Embryonic facial prominence (tissue), 1 donor: Measurements from ENCODE around the gene DLX4.

Experiments
- DNase-seq: peaks from one replicate; pipeline ENCODE4 v3.0.0-alpha.2; 2016; ENCODE audit errors: extremely low spot score

The DLX4 gene

DNA sequence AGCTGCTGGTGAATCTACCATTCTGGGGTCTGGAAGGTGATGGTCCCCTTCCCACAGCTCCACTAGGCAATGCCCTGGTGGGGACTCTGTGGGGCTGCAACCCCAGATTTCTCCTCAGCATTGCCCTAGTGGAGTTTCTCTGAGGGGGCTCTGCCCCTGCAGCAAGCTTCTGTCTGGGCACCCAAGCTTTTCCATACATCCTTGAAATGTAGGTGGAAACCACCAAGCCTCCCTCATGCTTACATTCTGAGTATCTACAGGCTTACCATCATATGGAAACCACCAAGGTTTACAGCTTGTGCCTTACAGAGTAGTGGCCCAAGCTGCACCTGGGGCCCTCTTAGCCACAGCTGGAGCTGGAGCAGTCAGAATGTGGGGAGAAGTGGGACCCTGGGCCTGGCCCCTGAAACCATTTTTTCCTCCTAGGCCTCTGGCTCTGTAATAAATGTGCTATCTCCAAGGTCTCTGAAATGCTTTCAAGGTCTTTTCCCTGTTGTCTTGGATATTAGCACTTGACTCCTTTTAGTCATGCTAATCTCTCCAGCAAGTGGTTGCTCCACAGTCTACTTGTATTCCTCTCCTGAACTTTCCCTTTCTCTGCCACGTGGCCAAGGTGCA, 45.6 kb downstream of the DLX4 start:
- DNase-seq: no peak

DNA sequence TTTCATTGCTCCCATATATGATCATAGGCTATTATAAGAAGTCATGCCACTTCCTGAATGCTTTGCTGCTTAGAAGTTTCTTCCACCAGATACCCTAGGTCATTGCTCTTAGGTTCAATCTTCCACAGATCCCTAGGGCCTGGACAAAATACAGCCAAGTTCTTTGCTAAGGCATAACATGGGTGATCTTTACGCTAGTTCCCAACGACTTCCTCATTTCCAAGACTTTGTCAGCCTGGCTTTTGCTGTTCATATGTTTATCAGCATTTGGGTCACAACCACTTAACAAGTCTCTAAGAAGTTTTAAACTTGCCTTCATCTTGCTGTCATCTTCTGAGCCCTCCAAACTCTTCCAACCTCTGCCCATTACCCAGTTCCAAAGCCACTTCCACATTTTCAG, 46.2 kb downstream of the DLX4 start:
- DNase-seq: no peak

DNA sequence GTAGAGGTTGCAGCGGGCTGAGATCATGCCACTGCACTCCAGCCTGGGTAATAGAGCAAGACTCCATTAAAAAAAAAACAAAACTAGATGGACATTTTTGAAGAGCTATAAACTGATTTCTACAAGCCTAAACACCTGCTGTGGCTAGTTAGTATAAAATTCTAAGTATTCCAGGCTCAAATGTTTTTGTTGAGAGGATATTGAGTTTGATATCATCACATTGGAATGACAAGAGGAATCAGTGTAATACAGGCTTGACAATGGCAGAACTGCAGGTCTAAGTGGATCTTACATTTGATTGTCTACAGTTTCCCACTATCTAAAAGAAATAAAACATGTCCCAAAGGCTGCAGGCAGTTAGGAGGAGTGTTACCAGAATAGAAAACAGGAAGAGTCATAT, 49.9 kb downstream of the DLX4 start:
- no peak for DNase-seq

DNA sequence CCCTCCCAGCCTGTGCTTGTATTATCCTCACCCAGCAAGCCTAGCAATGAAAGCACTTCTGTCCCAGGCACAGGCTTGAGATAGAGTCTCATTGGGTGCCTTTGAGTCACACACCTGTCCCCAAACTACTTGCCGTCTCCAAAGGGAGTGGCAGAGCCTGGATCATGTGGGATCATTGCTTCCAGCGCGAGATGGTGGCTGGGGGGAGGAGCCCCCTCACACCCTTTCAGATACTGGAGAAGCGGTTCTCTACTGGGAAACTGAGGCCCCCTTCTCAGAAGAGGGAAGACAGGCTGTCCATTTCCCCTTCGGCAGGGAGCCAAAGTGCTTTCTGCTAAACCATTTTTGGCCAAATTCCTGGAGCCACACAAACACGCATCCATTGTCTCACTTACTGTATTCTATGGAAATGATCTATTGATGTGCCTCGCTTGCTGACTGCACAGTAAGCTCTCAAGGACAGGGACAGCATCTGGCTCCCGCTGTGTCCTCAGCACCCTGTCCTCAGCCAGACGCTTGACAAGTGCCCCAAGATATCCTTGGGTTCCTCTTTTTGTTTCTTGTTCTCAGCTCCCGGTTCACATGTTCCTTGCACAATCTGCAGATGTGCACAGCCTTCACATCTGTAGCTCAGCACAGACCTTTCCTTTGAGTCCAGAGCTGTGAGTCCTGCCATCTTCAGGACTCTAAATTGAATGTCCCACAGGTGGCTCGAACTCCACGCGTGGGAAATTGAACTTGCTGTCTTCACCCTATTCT, 52.0 kb downstream of the DLX4 start:
- no peak for DNase-seq

DNA sequence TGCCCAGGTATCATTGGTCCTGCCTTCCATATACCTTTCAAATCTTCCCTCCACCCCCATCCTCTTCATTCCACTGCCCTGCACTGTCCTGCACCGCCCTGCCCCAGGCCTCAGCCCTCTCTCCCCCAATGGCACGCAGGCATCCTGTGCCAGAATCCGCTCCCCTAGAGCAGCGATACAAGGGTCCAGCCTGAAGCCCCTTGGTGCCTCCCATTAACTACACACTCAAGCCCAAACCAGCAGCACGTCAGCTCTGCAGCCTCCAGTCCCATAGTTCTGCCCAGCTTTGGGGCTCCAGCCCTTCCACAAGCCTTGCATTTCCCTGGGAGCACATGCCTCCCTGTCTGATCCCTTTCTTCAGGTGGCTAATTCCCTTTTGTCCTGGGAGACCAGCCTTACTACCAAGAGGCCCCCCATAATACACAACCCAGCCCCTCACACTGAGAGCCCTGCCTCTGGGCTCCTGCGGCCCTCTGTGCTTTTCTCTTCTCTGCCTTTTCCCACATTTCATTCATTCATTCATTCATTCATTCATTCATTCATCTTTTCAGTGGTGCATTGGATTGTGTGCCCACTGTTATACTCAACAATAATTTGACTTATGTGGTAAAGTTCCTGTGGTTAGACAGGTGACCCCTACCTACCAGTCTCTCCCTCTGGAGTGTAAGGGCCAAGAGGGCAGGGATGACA, 52.8 kb downstream of the DLX4 start:
- DNase-seq: no peak

DNA sequence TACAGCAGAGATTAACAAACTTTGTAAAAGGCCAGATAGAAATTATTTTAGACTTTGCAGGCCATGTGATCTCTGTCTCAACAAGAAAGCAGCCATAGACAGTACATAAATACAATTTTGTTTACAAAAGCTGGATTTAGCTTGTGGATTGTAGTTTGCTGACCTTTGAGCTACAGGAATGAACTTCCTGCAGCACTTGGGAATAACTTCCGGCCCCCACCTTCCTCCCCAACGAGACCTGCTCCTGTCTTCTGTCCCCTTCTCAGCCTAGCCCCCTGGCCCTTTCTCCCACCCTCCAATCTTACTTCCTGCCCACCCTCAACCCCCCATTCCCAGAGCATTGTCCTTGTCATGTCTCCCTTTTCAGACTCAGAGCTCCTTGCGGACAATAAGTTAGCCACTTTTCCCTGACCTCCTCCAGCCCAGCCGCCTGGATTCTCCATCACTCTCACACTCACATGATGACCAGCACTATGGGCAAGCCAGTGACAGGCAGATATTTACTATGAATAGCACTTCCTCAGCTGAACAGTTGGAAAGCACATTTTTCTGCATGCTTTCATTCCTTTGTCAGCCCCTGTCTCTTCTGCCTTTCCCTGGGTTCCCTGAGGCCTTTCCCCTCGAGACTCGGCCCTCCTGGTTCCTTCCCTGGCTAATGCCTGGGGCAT, 53.6 kb downstream of the DLX4 start:
- DNase-seq: no peak

DNA sequence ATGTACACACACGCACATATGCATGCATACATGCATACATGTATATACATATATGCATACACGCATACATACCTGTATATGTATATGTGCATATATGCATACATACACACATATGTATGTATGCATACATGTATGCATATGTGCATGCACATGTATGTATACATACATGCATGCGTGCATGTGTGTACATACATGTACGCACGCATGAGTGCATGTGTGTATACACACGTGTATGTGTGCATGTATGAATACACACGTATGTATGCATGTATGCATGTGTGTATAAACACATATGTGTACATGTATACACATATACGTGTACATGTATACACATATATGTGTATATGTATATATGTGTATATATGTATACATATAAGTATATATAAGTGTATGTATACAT, 54.5 kb downstream of the DLX4 start:
- no peak for DNase-seq
